IMR-90 (cell line): Measurements from ENCODE around the gene BTG4. TPM values are rescaled to one million over a fixed set of nuclear protein-coding genes. Genes with fewer than 3 reads are reported as not detected.

Experiments used
- ATAC-seq: fragments of 200-7000 bp; cut with Tn5 transposase; 2 replicates; pipeline ENCODE4 v1.9.1; 2020; ENCODE audit warnings: low read depth, mild to moderate bottlenecking, moderate library complexity
- BruUV-seq: library from RNA; stranded (reverse); fragments of 400-500 nt; replicated peaks from 2 replicates; lab custom pipeline; 2021; lab: Mats Ljungman, UMichigan
- CTCF ChIA-PET: fragments of 300-600 bp; formaldehyde crosslinking; extraction: SDS; loops from one replicate; lab custom pipeline; 2021; ENCODE audit warnings: antibody characterized with exemption; lab: Yijun Ruan, JAX
- POLR2A ChIA-PET: fragments of 300-600 bp; sonication (Branson Sonifier 250); formaldehyde crosslinking; loops from one replicate; lab custom pipeline; 2022; ENCODE audit warnings: antibody characterized with exemption; ENCODE audit not compliant: unreplicated experiment; lab: Charles Lee
- DNase-seq: peaks from one replicate; pipeline ENCODE4 v3.0.0; 2013
- H2AFZ ChIP-seq: replicated peaks from 2 replicates; pipeline ENCODE3; 2013; ENCODE audit warnings: low read length, mild to moderate bottlenecking; ENCODE audit not compliant: poor library complexity
- H2AK5ac ChIP-seq: 2 replicates; pipeline ENCODE4 v1.6.1; 2013; ENCODE audit warnings: low read depth, low read length, inconsistent platforms
- H2AK9ac ChIP-seq: replicated peaks from 2 replicates; pipeline ENCODE3; 2013; ENCODE audit warnings: mild to moderate bottlenecking, low read depth, low read length, moderate library complexity; ENCODE audit not compliant: poor library complexity
- H2BK120ac ChIP-seq: 2 replicates; pipeline ENCODE4 v1.6.1; 2013; ENCODE audit warnings: low read depth, low read length, inconsistent platforms
- H2BK15ac ChIP-seq: 3 replicates; pipeline ENCODE4 v1.6.1; 2013; ENCODE audit warnings: low read depth, low read length, inconsistent platforms
- H2BK20ac ChIP-seq: 2 replicates; pipeline ENCODE4 v1.6.1; 2013; ENCODE audit warnings: low read depth, mild to moderate bottlenecking, inconsistent platforms, low read length, moderate library complexity
- H2BK5ac ChIP-seq: 2 replicates; pipeline ENCODE4 v1.6.1; 2013; ENCODE audit warnings: mild to moderate bottlenecking, low read depth, low read length, inconsistent platforms; ENCODE audit not compliant: poor library complexity, severe bottlenecking
- H3K14ac ChIP-seq: replicated peaks from 2 replicates; pipeline ENCODE4 v1.6.1; 2013; ENCODE audit warnings: low read depth, low read length, inconsistent platforms
- H3K18ac ChIP-seq: 2 replicates; pipeline ENCODE4 v1.6.1; 2013; ENCODE audit warnings: low read depth, low read length, control low read depth
- H3K23ac ChIP-seq: 2 replicates; pipeline ENCODE4 v1.6.1; 2013; ENCODE audit warnings: low read depth, low read length, inconsistent platforms
- H3K27ac ChIP-seq: 2 replicates; pipeline ENCODE4 v1.5.1; 2013; ENCODE audit warnings: mild to moderate bottlenecking, control low read depth, low read length; ENCODE audit not compliant: insufficient read depth
- H3K27me3 ChIP-seq: 2 replicates; pipeline ENCODE4 v1.6.1; 2013; ENCODE audit warnings: low read length; ENCODE audit not compliant: control insufficient read depth, insufficient read depth
- H3K36me3 ChIP-seq: 2 replicates; pipeline ENCODE4 v1.6.1; 2013; ENCODE audit warnings: low read length, mixed read lengths; ENCODE audit not compliant: control insufficient read depth, insufficient read depth
- H3K4ac ChIP-seq: 2 replicates; pipeline ENCODE4 v1.6.1; 2013; ENCODE audit warnings: low read depth, low read length, inconsistent platforms
- H3K4me1 ChIP-seq: 2 replicates; pipeline ENCODE4 v1.6.1; 2013; ENCODE audit warnings: low read length, mixed read lengths; ENCODE audit not compliant: control insufficient read depth, insufficient read depth
- H3K4me2 ChIP-seq: 2 replicates; pipeline ENCODE4 v1.6.1; 2013; ENCODE audit warnings: low read depth, mild to moderate bottlenecking, control low read depth, low read length, moderate library complexity
- H3K4me3 ChIP-seq: 2 replicates; pipeline ENCODE4 v1.5.1; 2013; ENCODE audit warnings: low read depth, mild to moderate bottlenecking, control low read depth, low read length, moderate library complexity; ENCODE audit not compliant: insufficient read depth
- H3K56ac ChIP-seq: 2 replicates; pipeline ENCODE4 v1.6.1; 2013; ENCODE audit warnings: low read length, inconsistent platforms; ENCODE audit not compliant: insufficient read depth; ENCODE audit errors: extremely low read depth
- H3K79me1 ChIP-seq, 2 experiments: 2 replicates each; pipeline ENCODE4 v1.6.1; 2013; ENCODE audit warnings: low read length in 2 of 2, inconsistent platforms in 1 of 2, low read depth in 1 of 2
- H3K9ac ChIP-seq: 2 replicates; pipeline ENCODE4 v1.6.1; 2013; ENCODE audit warnings: low read depth, low read length, control low read depth
- H3K9me1 ChIP-seq: 2 replicates; pipeline ENCODE4 v1.6.1; 2013; ENCODE audit warnings: low read length, inconsistent platforms; ENCODE audit not compliant: insufficient read depth
- H3K9me3 ChIP-seq: 2 replicates; pipeline ENCODE4 v1.6.1; 2013; ENCODE audit warnings: low read length; ENCODE audit not compliant: control insufficient read depth, insufficient read depth
- H4K20me1 ChIP-seq: 2 replicates; pipeline ENCODE4 v1.6.1; 2013; ENCODE audit warnings: low read length, inconsistent platforms; ENCODE audit not compliant: insufficient read depth
- H4K5ac ChIP-seq: 2 replicates; pipeline ENCODE4 v1.6.1; 2013; ENCODE audit warnings: mild to moderate bottlenecking, low read depth, low read length, control low read depth
- H4K8ac ChIP-seq, 2 experiments: 2 replicates each; pipeline ENCODE4 v1.6.1; 2013; ENCODE audit warnings: low read depth in 2 of 2, low read length in 2 of 2, control low read depth in 1 of 2, inconsistent platforms in 1 of 2
- H4K91ac ChIP-seq: 2 replicates; pipeline ENCODE4 v1.6.1; 2013; ENCODE audit warnings: low read depth, low read length, inconsistent platforms; ENCODE audit not compliant: insufficient read depth
- BHLHE40 ChIP-seq: fragments of 150-350 bp; IDR thresholded peaks from 2 replicates; pipeline ENCODE4 v1.6.1; 2016; ENCODE audit warnings: mild to moderate bottlenecking, low read depth, low read length
- CHD1 ChIP-seq: IDR thresholded peaks from 2 replicates; pipeline ENCODE4 v1.6.1; 2012; ENCODE audit warnings: low read depth, low read length, improper control_type of control experiment
- MXI1 ChIP-seq: IDR thresholded peaks from 2 replicates; pipeline ENCODE4 v1.6.1; 2012; ENCODE audit warnings: low read depth, mild to moderate bottlenecking, low read length, moderate library complexity, borderline replicate concordance
- POLR2A ChIP-seq: IDR thresholded peaks from 2 replicates; pipeline ENCODE4 v1.6.1; 2012; ENCODE audit warnings: mild to moderate bottlenecking, low read depth, low read length
- RAD21 ChIP-seq: IDR thresholded peaks from 2 replicates; pipeline ENCODE4 v1.6.1; 2012; ENCODE audit warnings: low read length, improper control_type of control experiment
- RCOR1 ChIP-seq: IDR thresholded peaks from 2 replicates; pipeline ENCODE4 v1.6.1; 2012; ENCODE audit warnings: mild to moderate bottlenecking, low read length, improper control_type of control experiment; ENCODE audit not compliant: insufficient replicate concordance
- SMC3 ChIP-seq: fragments of 150-350 bp; IDR thresholded peaks from 2 replicates; pipeline ENCODE4 v1.6.1; 2016; ENCODE audit warnings: low read depth, mild to moderate bottlenecking, antibody characterized with exemption, low read length, moderate library complexity
- WGBS, 2 experiments: methylation state at CpG; one replicate each; pipeline versions ENCODE4 v1.1.5 to v1.1.7; 2013; ENCODE audit warnings: missing lambda C conversion rate in 2 of 2; ENCODE audit not compliant: insufficient read length in 1 of 2; ENCODE audit errors: extremely low coverage in 2 of 2; 5-methylcytosine and 5-hydroxymethylcytosine counted together
- dilution Hi-C: fragments of 300-500 bp; cut with HindIII; formaldehyde crosslinking; loops from one replicate; pipeline ENCODE4 v1.14.3; 2018; ENCODE audit warnings: low sequenced_read_pairs; ENCODE audit not compliant: unreplicated experiment
- in situ Hi-C: fragments of 300-500 bp; cut with MboI; formaldehyde crosslinking; loops from 3 replicates; pipeline ENCODE4 v1.14.3; 2019; ENCODE audit warnings: low sequenced_read_pairs, inconsistent platforms, mixed read lengths
- intact Hi-C: fragments of 100-400 bp; cut with micrococcal nuclease; formaldehyde crosslinking; loops from 2 replicates; pipeline ENCODE4 v1.10.0; 2022
- polyA plus RNA-seq, 3 experiments: library from polyadenylated mRNA; depleted of rRNA; stranded (reverse); fragments of >200 nt; gene quantifications; 2 replicates each; pipeline ENCODE4 v1.2.3, GENCODE V29; 2012; ENCODE audit warnings: low replicate concordance in 1 of 3
- total RNA-seq: library from RNA; depleted of rRNA; stranded (reverse); fragments of >200 nt; gene quantifications from 2 replicates; pipeline ENCODE4 v1.2.3, GENCODE V29; 2012

BTG4 gene
- total and polyA plus RNA-seq, 2 of the 4 experiments (the other 2 are of a cell fraction), result not detected

DNA sequence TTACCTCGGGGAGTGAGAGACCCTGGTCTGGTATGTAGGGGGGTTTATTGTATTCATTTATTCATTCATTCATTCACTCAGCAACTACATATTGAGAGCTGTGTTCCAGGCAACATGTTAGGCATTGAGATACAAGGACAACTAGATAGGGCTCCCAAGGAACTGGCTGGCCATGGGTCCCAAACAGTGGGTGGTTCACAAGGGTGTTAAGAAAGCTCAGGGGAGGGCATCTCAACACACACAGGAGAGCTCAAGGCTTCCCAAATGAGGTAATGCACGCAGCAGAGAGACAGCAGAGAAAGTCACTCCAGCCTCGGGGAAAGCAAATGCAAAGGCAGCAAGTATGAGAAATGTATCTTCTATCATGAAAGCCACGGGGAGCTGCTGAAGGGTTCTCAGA, 51.8 kb downstream of the BTG4 start:
- peaks cover 7% of the 10 kb centered on the region for H3K4me1 ChIP-seq
- H3K18ac ChIP-seq, result no peak overlapping the region
- H2AK9ac ChIP-seq, result no peak overlapping the region
- no peaks in the 10 kb centered on the region for H4K20me1 ChIP-seq
- ChIA-PET CTCF (no interaction called here), POLR2A (no interaction called here)
- in situ Hi-C loops, result no loop called here
- no peak overlapping the region for H3K4me3 ChIP-seq
- no peak for DNase-seq
- no peak overlapping the region for H4K5ac ChIP-seq
- no peak overlapping the region for H2AK5ac ChIP-seq
- H2BK120ac ChIP-seq, result no peak overlapping the region
- H4K8ac ChIP-seq, result no peak overlapping the region
- H3K9me3 ChIP-seq, result no peaks in the 10 kb centered on the region
- no peaks in the 10 kb centered on the region for H3K36me3 ChIP-seq
- H3K4me2 ChIP-seq, result no peak overlapping the region
- H3K79me1 ChIP-seq, result no peaks in the 10 kb centered on the region
- H3K9me1 ChIP-seq, result 0 out of 2 replicates have a peak, but pooled peaks cover 3% of the 10 kb centered on the region
- no CpG with 5 or more reads among the region's 4 CpGs for WGBS, 2 experiments
- TF ChIP-seq MXI1 (no peak), RAD21 (no peak), RCOR1 (no peak), SMC3 (no peak), POLR2A (no peak), BHLHE40 (no peak), CHD1 (no peak)
- H3K56ac ChIP-seq, result no peak overlapping the region
- no peak for ATAC-seq
- no peak overlapping the region for H2BK15ac ChIP-seq
- peaks cover 2% of the 10 kb centered on the region; the same call in 1 of the 2 replicates for H3K27me3 ChIP-seq
- no peak overlapping the region for H3K14ac ChIP-seq
- H3K9ac ChIP-seq, result no peak overlapping the region
- no peak overlapping the region for H2BK20ac ChIP-seq
- intact Hi-C loops, result no loop called here
- H2AFZ ChIP-seq, result no peak overlapping the region
- no peak overlapping the region for H3K4ac ChIP-seq
- no peak overlapping the region for H3K23ac ChIP-seq
- peak overlapping the region; percentile 22; the same call in 1 of the 2 replicates for H4K91ac ChIP-seq
- dilution Hi-C loops, result no loop called here
- BruUV-seq, result no TSS peak
- no peak overlapping the region for H2BK5ac ChIP-seq
- H3K27ac ChIP-seq, result no peak overlapping the region
